HepG2 (cell line): ENCODE measurements around the gene DAPK3. TPM values are rescaled to one million over a fixed set of nuclear protein-coding genes. Genes with fewer than 3 reads are reported as not detected.

Experiments
- ARNTL ChIP-seq: sonication (generic); formaldehyde crosslinking; IDR thresholded peaks from 2 replicates; pipeline ENCODE4 v1.4.0; 2020; ENCODE audit warnings: mild to moderate bottlenecking, missing genetic modification reagents
- ASH2L ChIP-seq: fragments of 300-600, 200-600 bp; sonication (generic); IDR thresholded peaks from 2 replicates; pipeline ENCODE4 v1.7.0; 2017; ENCODE audit warnings: low read depth, mild to moderate bottlenecking, moderate library complexity, mixed read lengths, low read length; ENCODE audit not compliant: insufficient read length
- BORCS8-MEF2B ChIP-seq: sonication (generic); formaldehyde crosslinking; IDR thresholded peaks from 2 replicates; pipeline ENCODE4 v1.8.0; 2022; ENCODE audit warnings: mild to moderate bottlenecking, missing genetic modification reagents
- CBFB ChIP-seq: sonication (generic); formaldehyde crosslinking; IDR thresholded peaks from 2 replicates; pipeline ENCODE4 v1.4.0; 2020; ENCODE audit warnings: missing genetic modification reagents
- CREB1 ChIP-seq, 2 experiments: fragments of 450-650 bp in 1 of 2; IDR thresholded peaks; 2 replicates each; pipeline ENCODE4 v1.6.1; 2016 to 2017; ENCODE audit warnings: control low read depth in 1 of 2, mild to moderate bottlenecking in 1 of 2, missing compliant biosample characterization in 1 of 2, missing genetic modification characterization in 1 of 2
- ERF ChIP-seq: IDR thresholded peaks from 2 replicates; pipeline ENCODE4 v1.6.1; 2018; ENCODE audit warnings: missing biosample characterization, missing genetic modification reagents
- HES4 ChIP-seq: sonication (generic); formaldehyde crosslinking; IDR thresholded peaks from 2 replicates; pipeline ENCODE4 v1.9.0; 2021; ENCODE audit warnings: mild to moderate bottlenecking, missing genetic modification reagents, borderline replicate concordance
- ISL2 ChIP-seq: sonication (generic); formaldehyde crosslinking; IDR thresholded peaks from 2 replicates; pipeline ENCODE4 v1.5.0; 2020; ENCODE audit warnings: missing genetic modification reagents
- KDM3A ChIP-seq: IDR thresholded peaks from 2 replicates; pipeline ENCODE4 v1.6.1; 2018; ENCODE audit warnings: low read depth, missing compliant biosample characterization
- KDM5A ChIP-seq: fragments of 200-600 bp; sonication (generic); IDR thresholded peaks from 2 replicates; pipeline ENCODE4 v1.7.0; 2018; ENCODE audit warnings: antibody characterized with exemption, mild to moderate bottlenecking, low read length, borderline replicate concordance
- MAZ ChIP-seq, 2 experiments: sonication (generic) in 1 of 2; formaldehyde crosslinking in 1 of 2; IDR thresholded peaks; 2 replicates each; pipeline versions ENCODE4 v1.5.0 to v1.6.1; 2012 to 2020; ENCODE audit warnings: low read depth in 2 of 2, mild to moderate bottlenecking in 2 of 2, borderline replicate concordance in 1 of 2, improper control_type of control experiment in 1 of 2, low read length in 1 of 2, missing genetic modification reagents in 1 of 2, moderate library complexity in 1 of 2
- NFE2L1 ChIP-seq: sonication (generic); formaldehyde crosslinking; IDR thresholded peaks from 2 replicates; pipeline ENCODE4 v1.4.0; 2020; ENCODE audit warnings: missing genetic modification reagents, mild to moderate bottlenecking, borderline replicate concordance
- REPIN1 ChIP-seq: sonication (generic); formaldehyde crosslinking; IDR thresholded peaks from 2 replicates; pipeline ENCODE4 v1.8.0; 2022; ENCODE audit warnings: missing genetic modification reagents, low read depth, mild to moderate bottlenecking, borderline replicate concordance
- SP1 ChIP-seq, 2 experiments: fragments of 450-650 bp in 1 of 2; sonication (generic) in 1 of 2; formaldehyde crosslinking in 1 of 2; IDR thresholded peaks; 2 replicates each; pipeline versions ENCODE4 v1.4.0 to v1.6.1; 2016 to 2020; ENCODE audit warnings: missing genetic modification reagents in 1 of 2
- TAF1 ChIP-seq: sonication (generic); formaldehyde crosslinking; IDR thresholded peaks from 2 replicates; pipeline ENCODE4 v1.4.0; 2020; ENCODE audit warnings: missing genetic modification reagents
- TBX2 ChIP-seq: sonication (generic); formaldehyde crosslinking; IDR thresholded peaks from 2 replicates; pipeline ENCODE4 v1.5.0; 2020; ENCODE audit warnings: missing genetic modification reagents, mild to moderate bottlenecking, borderline replicate concordance
- TSC22D2 ChIP-seq: sonication (generic); formaldehyde crosslinking; IDR thresholded peaks from 2 replicates; pipeline ENCODE4 v1.5.1; 2020; ENCODE audit warnings: missing genetic modification reagents, mild to moderate bottlenecking, borderline replicate concordance
- ZFYVE20 ChIP-seq: sonication (generic); formaldehyde crosslinking; IDR thresholded peaks from 2 replicates; pipeline ENCODE4 v1.8.0; 2023; ENCODE audit warnings: low read depth, mild to moderate bottlenecking, moderate library complexity, missing genetic modification reagents, borderline replicate concordance
- ZIK1 ChIP-seq: sonication (generic); formaldehyde crosslinking; IDR thresholded peaks from 2 replicates; pipeline ENCODE4 v1.5.0; 2020; ENCODE audit warnings: mild to moderate bottlenecking, low read depth, missing genetic modification reagents, borderline replicate concordance
- ZNF383 ChIP-seq: sonication (generic); formaldehyde crosslinking; IDR thresholded peaks from 2 replicates; pipeline ENCODE4 v1.4.0; 2020; ENCODE audit warnings: missing genetic modification reagents, mild to moderate bottlenecking, borderline replicate concordance
- ZNF446 ChIP-seq: sonication (generic); formaldehyde crosslinking; IDR thresholded peaks from 2 replicates; pipeline ENCODE4 v1.5.0; 2020; ENCODE audit warnings: mild to moderate bottlenecking, missing genetic modification reagents
- ZNF530 ChIP-seq: sonication (generic); formaldehyde crosslinking; IDR thresholded peaks from 2 replicates; pipeline ENCODE4 v1.5.0; 2020; ENCODE audit warnings: low read depth, mild to moderate bottlenecking, missing genetic modification reagents
- ZNF567 ChIP-seq: sonication (generic); formaldehyde crosslinking; IDR thresholded peaks from 2 replicates; pipeline ENCODE4 v1.8.1; 2023; ENCODE audit warnings: mild to moderate bottlenecking, missing genetic modification reagents, borderline replicate concordance
- ZSCAN20 ChIP-seq: sonication (generic); formaldehyde crosslinking; IDR thresholded peaks from 2 replicates; pipeline ENCODE4 v1.4.0; 2020; ENCODE audit warnings: missing genetic modification reagents, mild to moderate bottlenecking, borderline replicate concordance
- ZSCAN21 ChIP-seq: sonication (generic); formaldehyde crosslinking; IDR thresholded peaks from 2 replicates; pipeline ENCODE4 v1.8.0; 2022; ENCODE audit warnings: mild to moderate bottlenecking, missing genetic modification reagents, moderate library complexity, borderline replicate concordance
- ZSCAN29 ChIP-seq: sonication (generic); formaldehyde crosslinking; conservative IDR thresholded peaks from 2 replicates; pipeline ENCODE4 v1.4.0; 2020; ENCODE audit warnings: mild to moderate bottlenecking, missing genetic modification reagents
- polyA plus RNA-seq, 8 experiments: library from polyadenylated mRNA; depleted of rRNA in 3 of 8; stranded (reverse) in 7 of 8; unstranded in 1 of 8; fragments of >200 nt; fragmentation: Illumina TruSeq in 4 of 8; extraction: Trizol in 4 of 8; gene quantifications; 2 replicates each; pipeline versions ENCODE4 v1.2.1 to v1.2.3, GENCODE V29; 2011 to 2016; ENCODE audit warnings: low read depth in 4 of 8, missing spikeins in 1 of 8, mixed read lengths in 1 of 8; ENCODE audit not compliant: insufficient read depth in 1 of 8
- total RNA-seq, 5 experiments: library from RNA; depleted of rRNA; stranded (reverse); fragments of >200 nt; fragmentation: Illumina TruSeq; extraction: Trizol; gene quantifications; 2 replicates each; pipeline ENCODE4 v1.2.3, GENCODE V29; 2016; ENCODE audit warnings: low read depth in 1 of 5
- TF ChIP-seq, protein P1 (sequence below): sonication (generic); formaldehyde crosslinking; IDR thresholded peaks from 2 replicates; pipeline ENCODE4 v1.5.0; 2020; ENCODE audit warnings: mild to moderate bottlenecking, missing genetic modification reagents

DAPK3 gene
- total and polyA plus RNA-seq, 2 of the 13 experiments (the other 11 are each of a cell fraction or from before 2014, with no cell fraction given), result 30.5 to 37.3 TPM

DNA sequence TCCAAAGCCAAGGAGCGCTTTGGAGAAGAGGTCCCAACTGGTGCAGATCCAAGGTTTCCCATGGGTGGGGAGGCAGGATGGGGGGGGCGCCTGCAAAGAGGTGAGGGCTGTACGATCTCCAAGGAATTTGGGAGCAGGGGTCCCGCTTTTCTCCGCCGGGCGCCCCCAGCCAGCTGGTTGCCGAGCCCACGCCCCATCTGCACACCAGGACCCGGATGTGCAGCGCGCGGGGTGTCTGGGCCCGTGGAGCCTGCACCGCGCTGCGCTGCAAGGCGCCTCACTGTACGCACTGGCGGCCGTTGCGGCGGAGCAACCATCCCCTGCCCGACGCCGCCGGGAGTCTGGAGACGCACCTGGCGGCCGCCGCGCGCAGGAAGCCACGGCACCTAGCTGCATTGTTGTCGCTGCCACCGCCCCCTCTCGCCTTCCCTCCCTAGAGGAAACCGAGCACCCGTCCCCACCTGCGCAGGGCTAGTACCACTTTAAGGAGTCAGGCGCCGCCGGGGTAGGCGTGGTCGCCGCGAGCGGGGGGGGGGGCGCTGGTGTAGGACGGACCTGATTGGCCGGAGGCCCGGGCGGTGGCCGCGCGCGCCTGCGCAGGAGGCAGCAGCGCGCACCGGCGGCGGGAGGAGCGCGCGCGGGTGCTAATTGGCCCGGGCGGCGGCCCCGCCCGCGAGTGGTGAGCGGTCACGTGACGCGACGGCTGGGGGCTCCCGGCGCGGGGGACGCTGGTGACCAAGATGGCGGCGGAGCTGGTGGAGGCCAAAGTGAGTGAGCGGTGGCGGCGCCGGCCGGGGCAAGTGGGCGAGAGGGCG, 36.3 kb upstream of the DAPK3 start, which contains the start of gene PIAS4 (continued):
- TF ChIP-seq CREB1 (IDR thresholded peaks at IDR 0.05) (peak; percentile 70; the same call in 1 of the 2 replicates), CREB1 (CRISPR knock-in tag; IDR thresholded peaks at IDR 0.05) (no peak), ASH2L (peak; percentile 59), BORCS8-MEF2B (CRISPR knock-in tag) (peak; percentile 79), ZSCAN20 (CRISPR knock-in tag) (0 out of 2 replicates have a peak, but pooled peaks have one; percentile 12), ZSCAN21 (CRISPR knock-in tag) (peak; percentile 78), ERF (peak; percentile 88), MAZ (IDR thresholded peaks at IDR 0.05; ENCODE audit: borderline replicate concordance, low read depth, low read length) (peak; percentile 99), MAZ (CRISPR knock-in tag; IDR thresholded peaks at IDR 0.05; ENCODE audit: low read depth) (peak; percentile 92), REPIN1 (CRISPR knock-in tag) (peak; percentile 67; the same call in 1 of the 2 replicates), TBX2 (CRISPR knock-in tag) (peak; percentile 87), TSC22D2 (CRISPR knock-in tag) (0 out of 2 replicates have a peak, but pooled peaks have one; percentile 36), SP1 (IDR thresholded peaks at IDR 0.05) (no peak), SP1 (CRISPR knock-in tag; IDR thresholded peaks at IDR 0.05) (peak; percentile 84), HES4 (CRISPR knock-in tag) (peak; percentile 71; the same call in 1 of the 2 replicates), ISL2 (CRISPR knock-in tag) (peak; percentile 30; the same call in 1 of the 2 replicates), ZIK1 (CRISPR knock-in tag) (peak; percentile 75), KDM3A (0 out of 2 replicates have a peak, but pooled peaks have one; percentile 59), ZNF530 (CRISPR knock-in tag) (0 out of 2 replicates have a peak, but pooled peaks have one; percentile 63), NFE2L1 (CRISPR knock-in tag) (no peak), ARNTL (CRISPR knock-in tag) (peak; percentile 39; the same call in 1 of the 2 replicates), ZNF446 (peak; percentile 52; the same call in 1 of the 2 replicates), ZNF567 (CRISPR knock-in tag) (0 out of 2 replicates have a peak, but pooled peaks have one; percentile 80), CBFB (CRISPR knock-in tag) (peak; percentile 40; the same call in 1 of the 2 replicates), TAF1 (CRISPR knock-in tag) (peak; percentile 81), ZFYVE20 (CRISPR knock-in tag) (peak; percentile 84), ZNF383 (CRISPR knock-in tag) (no peak), KDM5A (peak; percentile 24; the same call in 1 of the 2 replicates), ZSCAN29 (CRISPR knock-in tag) (0 out of 2 replicates have a peak, but pooled peaks have one; percentile 23)
- TF ChIP-seq, protein P1, sequence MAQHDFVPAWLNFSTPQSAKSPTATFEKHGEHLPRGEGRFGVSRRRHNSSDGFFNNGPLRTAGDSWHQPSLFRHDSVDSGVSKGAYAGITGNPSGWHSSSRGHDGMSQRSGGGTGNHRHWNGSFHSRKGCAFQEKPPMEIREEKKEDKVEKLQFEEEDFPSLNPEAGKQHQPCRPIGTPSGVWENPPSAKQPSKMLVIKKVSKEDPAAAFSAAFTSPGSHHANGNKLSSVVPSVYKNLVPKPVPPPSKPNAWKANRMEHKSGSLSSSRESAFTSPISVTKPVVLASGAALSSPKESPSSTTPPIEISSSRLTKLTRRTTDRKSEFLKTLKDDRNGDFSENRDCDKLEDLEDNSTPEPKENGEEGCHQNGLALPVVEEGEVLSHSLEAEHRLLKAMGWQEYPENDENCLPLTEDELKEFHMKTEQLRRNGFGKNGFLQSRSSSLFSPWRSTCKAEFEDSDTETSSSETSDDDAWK (CRISPR knock-in tag), result no peak
